ENCODE measurements around the gene KRTAP12-1. TPM values are rescaled to one million over a fixed set of nuclear protein-coding genes. Genes with fewer than 3 reads are reported as not detected.

The KRTAP12-1 gene
- total and polyA plus RNA-seq, 2 of the 8 experiments (the other 6 are each of a cell fraction or from before 2014, with no cell fraction given), result 0.50 to 0.73 TPM

- peaks cover 3% of the 10 kb centered on the region; the same call in 1 of the 2 replicates for H3K79me1 ChIP-seq (ENCODE audit: low read depth, low read length)
- TF ChIP-seq CEBPB (IDR thresholded peaks at IDR 0.05; ENCODE audit: low read depth, low read length), result peak; percentile 80
- no peak for TF ChIP-seq MAFK (IDR thresholded peaks at IDR 0.05; ENCODE audit: low read depth, low read length)
- TF ChIP-seq RXRA (IDR thresholded peaks at IDR 0.05; ENCODE audit: insufficient read depth, low read depth, low read length), result no peak
- TF ChIP-seq JUND (IDR thresholded peaks at IDR 0.05; ENCODE audit: low read length), result no peak
- TF ChIP-seq RNF2 (IDR thresholded peaks at IDR 0.05; ENCODE audit: borderline replicate concordance, low read depth, low read length, missing control alignments, poor library complexity, severe bottlenecking), result no peak
- no peak for TF ChIP-seq SIRT6 (IDR thresholded peaks at IDR 0.05; ENCODE audit: low read length)
- peak; percentile 76; the same call in 1 of the 2 replicates for TF ChIP-seq KDM1A (IDR thresholded peaks at IDR 0.05; ENCODE audit: borderline replicate concordance, low read length)
- TF ChIP-seq CHD2 (IDR thresholded peaks at IDR 0.05; ENCODE audit: low read length), result no peak
Measured at GRCh38 chr21:44692798-44693512, 11.0 kb upstream of the KRTAP12-1 start.

More at GRCh38 chr21:44692798-44693512, 11.0 kb upstream of the KRTAP12-1 start:
- no peak overlapping the region for H3K18ac ChIP-seq (ENCODE audit: extremely low read depth, low read length)
- no peak overlapping the region for H3K56ac ChIP-seq (replicated peaks; ENCODE audit: insufficient read length, low read depth, low read length)
- FAIRE-seq (no peak), DNase-seq (ENCODE audit: low read depth in 1 of 2, low spot score in 2 of 2) (no peak)
- H3K27me3 ChIP-seq (replicated peaks in 1 of 4; ENCODE audit: control insufficient read depth in 3 of 4, extremely low read depth in 1 of 4, insufficient read depth in 3 of 4, low read length in 3 of 4), result no peaks in the 10 kb centered on the region
- H3K14ac ChIP-seq (ENCODE audit: insufficient read length), result no peak overlapping the region
- H3K23me2 ChIP-seq (ENCODE audit: low read depth, low read length), result no peaks in the 10 kb centered on the region
- H3K36me3 ChIP-seq (ENCODE audit: control insufficient read depth in 2 of 4, insufficient read depth in 4 of 4, low read length in 3 of 4), result no peaks in the 10 kb centered on the region
- no peak overlapping the region for H2BK12ac ChIP-seq (ENCODE audit: low read depth, low read length)
- H3K4me1 ChIP-seq (replicated peaks in 1 of 4; ENCODE audit: control insufficient read depth in 3 of 4, insufficient read depth in 4 of 4, low read length in 3 of 4), result peaks cover 0 to 16% (median 8%) of the 10 kb centered on the region in 4 experiments; a peak in 6 of 7 replicates
- H4K8ac ChIP-seq (ENCODE audit: extremely low read depth, insufficient read depth, low read length), result no peak overlapping the region
- 46% methylated on average over 2 of the region's 2 CpGs; no CpG with 5 or more reads in 1 of the 2 experiments for WGBS, 2 experiments (ENCODE audit: extremely low coverage in 1 of 2, insufficient coverage in 1 of 2, insufficient read length in 1 of 2, insufficient replicate concordance in 2 of 2, low coverage in 1 of 2, low lambda C conversion rate in 2 of 2, missing lambda C conversion rate in 1 of 2)
- no peak overlapping the region for H2BK15ac ChIP-seq (ENCODE audit: low read length)
- ChIA-PET POLR2A (ENCODE audit: partially characterized antibody) (interaction anchor here (1.5 kb wide), 1 partner anchor 14 kb away, joined by 3 read pairs; no protein-coding TSS in a partner anchor), CTCF (ENCODE audit: partially characterized antibody) (interaction anchor here (0.6 kb wide), 1 partner anchor 816 kb away, joined by 3 read pairs; no protein-coding TSS in a partner anchor)
- no peak overlapping the region for H3K4me2 ChIP-seq (ENCODE audit: insufficient read depth in 1 of 2, low read depth in 2 of 2, low read length in 2 of 2)
- H3K4me3 ChIP-seq (ENCODE audit: extremely low read depth in 1 of 4, insufficient read depth in 2 of 4, low read depth in 3 of 4, low read length in 4 of 4), result no peak overlapping the region
- no peak overlapping the region for H4K5ac ChIP-seq (ENCODE audit: insufficient read length, low read depth, low read length)
- no peak overlapping the region for H2AK5ac ChIP-seq (ENCODE audit: low read depth, low read length)
- H4K91ac ChIP-seq (replicated peaks; ENCODE audit: insufficient read length, low read length), result no peak overlapping the region
- no peak overlapping the region for H3K23ac ChIP-seq (ENCODE audit: insufficient read length)
- H2BK20ac ChIP-seq (ENCODE audit: low read length), result no peak overlapping the region
- no peak overlapping the region for H2AFZ ChIP-seq (ENCODE audit: low read length)
- H2BK120ac ChIP-seq (replicated peaks; ENCODE audit: low read depth, low read length), result no peak overlapping the region
- H3K79me2 ChIP-seq (ENCODE audit: control insufficient read depth in 1 of 2, insufficient read depth in 2 of 2, low read length in 2 of 2), result no peaks in the 10 kb centered on the region
- no peak overlapping the region for H3K4ac ChIP-seq (replicated peaks; ENCODE audit: insufficient read length, low read depth, low read length)
- H2BK5ac ChIP-seq (ENCODE audit: low read depth, low read length), result no peak overlapping the region
- H3K27ac ChIP-seq (ENCODE audit: low read depth, low read length), result no peak overlapping the region
- no peaks in the 10 kb centered on the region for H4K20me1 ChIP-seq (replicated peaks in 1 of 2; ENCODE audit: control insufficient read depth in 1 of 2, insufficient read depth in 2 of 2, low read length in 2 of 2)
- H3K9ac ChIP-seq (replicated peaks in 1 of 4; ENCODE audit: extremely low read depth in 1 of 4, low read depth in 3 of 4, low read length in 3 of 4), result no peak overlapping the region
- peaks cover 0 to 4% of the 10 kb centered on the region in 2 experiments; a peak in 1 of 4 replicates for H3K9me3 ChIP-seq (ENCODE audit: insufficient read depth in 2 of 2, low read depth in 1 of 2, low read length in 1 of 2)

Measured in H1 (cell line).